HCT116 (cell line): Measurements from ENCODE around the gene POLR1A. TPM values are rescaled to one million over a fixed set of nuclear protein-coding genes. Genes with fewer than 3 reads are reported as not detected.

Source experiments
- ATAC-seq: fragments of 200-7000 bp; cut with Tn5 transposase; 2 replicates; pipeline ENCODE4 v1.9.1; 2020; ENCODE audit warnings: mild to moderate bottlenecking, moderate library complexity
- BruUV-seq: library from RNA; stranded (reverse); fragments of 400-500 nt; replicated peaks from 2 replicates; lab custom pipeline; 2021; lab: Mats Ljungman, UMichigan
- CTCF ChIA-PET: fragments of 300-600 bp; sonication (Branson Sonifier 250); formaldehyde crosslinking; loops from one replicate; lab custom pipeline; 2021; ENCODE audit warnings: antibody characterized with exemption; lab: Charles Lee
- POLR2A ChIA-PET: fragments of 300-600, 350-600 bp; sonication (Branson Sonifier 250); formaldehyde crosslinking; loops from one replicate; lab custom pipeline; 2021; ENCODE audit warnings: antibody characterized with exemption; lab: Charles Lee
- RAD21 ChIA-PET, 2 experiments: fragments of 300-600 bp; sonication (Branson Sonifier 250); formaldehyde crosslinking; loops; one replicate each; lab custom pipeline; 2023; ENCODE audit warnings: low total read pairs in 2 of 2; ENCODE audit not compliant: uncharacterized antibody in 2 of 2, unreplicated experiment in 2 of 2, low non-redundant PET in 1 of 2; lab: Charles Lee
- DNase-seq: peaks from one replicate; pipeline ENCODE4 v3.0.0-alpha.2; 2010; ENCODE audit warnings: low read depth, low spot score
- H2AFZ ChIP-seq: fragments of 200-600 bp; shearing (Covaris generic), sonication (generic); 2 replicates; pipeline ENCODE4 v1.6.1; 2017; ENCODE audit warnings: low read depth, mixed run types, mixed read lengths, antibody characterized with exemption, low read length; ENCODE audit not compliant: poor library complexity, severe bottlenecking
- H3K27ac ChIP-seq: 2 replicates; pipeline ENCODE4 v1.5.1; 2012; ENCODE audit warnings: low read depth, low read length
- H3K27me3 ChIP-seq: fragments of 200-600 bp; sonication (generic); 2 replicates; pipeline ENCODE4 v1.6.1; 2016; ENCODE audit warnings: mixed run types, low read length, mixed read lengths; ENCODE audit not compliant: insufficient read depth
- H3K36me3 ChIP-seq, 2 experiments: fragments of 200-500 bp in 1 of 2; fragments of 200-600 bp in 1 of 2; sonication (Bioruptor generic) in 1 of 2; sonication (generic) in 1 of 2; 2 replicates each; pipeline versions ENCODE4 v1.5.1 to v1.6.1; 2014 to 2016; ENCODE audit warnings: low read length in 2 of 2, inconsistent platforms in 1 of 2, mixed read lengths in 1 of 2, mixed run types in 1 of 2; ENCODE audit not compliant: insufficient read depth in 2 of 2, control insufficient read depth in 1 of 2
- H3K4me1 ChIP-seq, 2 experiments: fragments of 200-600 bp in 1 of 2; sonication (generic) in 1 of 2; 2 replicates each; pipeline versions ENCODE4 v1.5.1 to v1.6.1; 2012 to 2017; ENCODE audit warnings: low read length in 2 of 2, inconsistent platforms in 1 of 2, mild to moderate bottlenecking in 1 of 2, mixed read lengths in 1 of 2, mixed run types in 1 of 2, moderate library complexity in 1 of 2; ENCODE audit not compliant: insufficient read depth in 2 of 2, control insufficient read depth in 1 of 2
- H3K4me2 ChIP-seq: fragments of 200-600 bp; sonication (generic); 2 replicates; pipeline ENCODE4 v1.6.1; 2017; ENCODE audit warnings: mixed run types, low read length, mixed read lengths
- H3K4me3 ChIP-seq, 2 experiments: fragments of 200-600 bp in 1 of 2; sonication (generic) in 1 of 2; replicated peaks in 1 of 2; 2 replicates each; pipeline ENCODE4 v1.5.1; 2011 to 2016; ENCODE audit warnings: low read length in 2 of 2, control low read depth in 1 of 2, low read depth in 1 of 2, mild to moderate bottlenecking in 1 of 2, mixed read lengths in 1 of 2, mixed run types in 1 of 2
- H3K79me2 ChIP-seq: fragments of 200-600 bp; sonication (generic); 2 replicates; pipeline ENCODE4 v1.6.1; 2017; ENCODE audit warnings: mild to moderate bottlenecking, mixed run types, low read length, moderate library complexity, mixed read lengths; ENCODE audit not compliant: insufficient read depth
- H3K9ac ChIP-seq: fragments of 200-600 bp; sonication (generic); 2 replicates; pipeline ENCODE4 v1.6.1; 2016; ENCODE audit warnings: low read length, mixed read lengths
- H3K9me2 ChIP-seq: fragments of 200-600 bp; sonication (generic), shearing (Covaris generic); 2 replicates; pipeline ENCODE4 v1.6.1; 2017; ENCODE audit warnings: mixed run types, mild to moderate bottlenecking, moderate library complexity; ENCODE audit not compliant: insufficient read depth
- H3K9me3 ChIP-seq, 2 experiments: fragments of 200-500 bp in 1 of 2; fragments of 200-600 bp in 1 of 2; sonication (Bioruptor generic) in 1 of 2; sonication (generic) in 1 of 2; 2 replicates each; pipeline ENCODE4 v1.6.1; 2014 to 2017; ENCODE audit warnings: low read length in 2 of 2, mixed read lengths in 2 of 2, inconsistent platforms in 1 of 2, low read depth in 1 of 2, mild to moderate bottlenecking in 1 of 2, mixed run types in 1 of 2, moderate library complexity in 1 of 2; ENCODE audit not compliant: control insufficient read depth in 1 of 2, insufficient read depth in 1 of 2
- H4K20me1 ChIP-seq: fragments of 200-600 bp; sonication (generic), shearing (Covaris generic); 2 replicates; pipeline ENCODE4 v1.6.1; 2017; ENCODE audit warnings: mixed run types, mild to moderate bottlenecking, moderate library complexity; ENCODE audit not compliant: insufficient read depth
- ATF3 ChIP-seq: IDR thresholded peaks from 2 replicates; pipeline ENCODE4 v1.6.1; 2012
- CBX3 ChIP-seq: IDR thresholded peaks from 2 replicates; pipeline ENCODE4 v1.6.1; 2012; ENCODE audit warnings: low read depth
- CTCF ChIP-seq, 3 experiments: fragments of 200-600 bp in 1 of 3; sonication (generic) in 1 of 3; IDR thresholded peaks in 2 of 3; conservative IDR thresholded peaks in 1 of 3; 2 replicates each; pipeline ENCODE4 v1.5.1; 2012 to 2017; ENCODE audit warnings: low read depth in 2 of 3, low read length in 2 of 3, antibody characterized with exemption in 1 of 3, borderline replicate concordance in 1 of 3, control low read depth in 1 of 3, mild to moderate bottlenecking in 1 of 3, mixed read lengths in 1 of 3, mixed run types in 1 of 3, moderate library complexity in 1 of 3; ENCODE audit not compliant: insufficient read depth in 1 of 3
- EGR1 ChIP-seq: IDR thresholded peaks from 2 replicates; pipeline ENCODE4 v1.6.1; 2012; ENCODE audit warnings: low read depth
- ELF1 ChIP-seq: IDR thresholded peaks from 2 replicates; pipeline ENCODE4 v1.6.1; 2012; ENCODE audit warnings: low read depth, borderline replicate concordance
- EZH2 ChIP-seq: fragments of 200-600 bp; sonication (generic); IDR thresholded peaks from 2 replicates; pipeline ENCODE4 v1.6.1; 2017; ENCODE audit warnings: antibody characterized with exemption, mixed run types
- EZH2phosphoT487 ChIP-seq: fragments of 200-600 bp; IDR thresholded peaks from 2 replicates; pipeline ENCODE4 v1.6.1; 2018; ENCODE audit warnings: antibody characterized with exemption, borderline replicate concordance
- FOSL1 ChIP-seq: IDR thresholded peaks from 2 replicates; pipeline ENCODE4 v1.6.1; 2012; ENCODE audit warnings: low read depth
- JUND ChIP-seq: IDR thresholded peaks from 2 replicates; pipeline ENCODE4 v1.6.1; 2012
- MAX ChIP-seq: IDR thresholded peaks from 2 replicates; pipeline ENCODE4 v1.6.1; 2012
- POLR2A ChIP-seq: IDR thresholded peaks from 2 replicates; pipeline ENCODE4 v1.7.0; 2011; ENCODE audit warnings: borderline replicate concordance; ENCODE audit not compliant: insufficient read depth, insufficient read length; ENCODE audit errors: extremely low read depth
- RAD21 ChIP-seq: IDR thresholded peaks from 2 replicates; pipeline ENCODE4 v1.6.1; 2012; ENCODE audit warnings: low read depth, mild to moderate bottlenecking
- SIN3A ChIP-seq: IDR thresholded peaks from 2 replicates; pipeline ENCODE4 v1.6.1; 2012; ENCODE audit warnings: low read depth
- SP1 ChIP-seq: IDR thresholded peaks from 2 replicates; pipeline ENCODE4 v1.6.1; 2012; ENCODE audit warnings: low read depth
- SRF ChIP-seq: IDR thresholded peaks from 2 replicates; pipeline ENCODE4 v1.6.1; 2012; ENCODE audit warnings: low read depth
- TCF7L2 ChIP-seq: IDR thresholded peaks from 2 replicates; pipeline ENCODE4 v1.7.0; 2011; ENCODE audit warnings: borderline replicate concordance, inconsistent platforms; ENCODE audit not compliant: insufficient read depth, insufficient read length; ENCODE audit errors: extremely low read depth
- YY1 ChIP-seq: IDR thresholded peaks from 2 replicates; pipeline ENCODE4 v1.6.1; 2011; ENCODE audit warnings: low read length, low read depth, moderate library complexity, mild to moderate bottlenecking; ENCODE audit not compliant: insufficient replicate concordance; ENCODE audit errors: extremely low read depth
- ZBTB33 ChIP-seq: IDR thresholded peaks from 2 replicates; pipeline ENCODE4 v1.6.1; 2011; ENCODE audit warnings: mild to moderate bottlenecking, low read length, moderate library complexity; ENCODE audit not compliant: insufficient replicate concordance; ENCODE audit errors: extremely low read depth
- ZNF274 ChIP-seq: fragments of 200-500 bp; sonication (Bioruptor generic); IDR thresholded peaks from 2 replicates; pipeline ENCODE4 v1.6.1; 2014; ENCODE audit warnings: mild to moderate bottlenecking, low read depth, low read length, inconsistent platforms
- intact Hi-C: fragments of 100-400 bp; cut with micrococcal nuclease; formaldehyde crosslinking; loops from 2 replicates; pipeline ENCODE4 v1.10.0; 2022
- total RNA-seq: library from RNA; stranded (reverse); gene quantifications from one replicate; pipeline ENCODE4 v1.2.1, GENCODE V29; 2021; ENCODE audit not compliant: unreplicated experiment

The POLR1A gene
- total RNA-seq, 1 experiment from 2014 or later = 46.6 TPM

GRCh38 chr2:86026744-86027065, 79.0 kb downstream of the POLR1A start:
- ChIA-PET CTCF (no interaction called here), RAD21 (no interaction called here), POLR2A (no interaction called here)
- H3K9me3 ChIP-seq = no peaks in the 10 kb centered on the region
- no peak for ATAC-seq
- intact Hi-C loops = no loop called here
- no peak overlapping the region for H3K9ac ChIP-seq
- no peaks in the 10 kb centered on the region for H3K4me1 ChIP-seq
- no peaks in the 10 kb centered on the region for H4K20me1 ChIP-seq
- H3K79me2 ChIP-seq = no peaks in the 10 kb centered on the region
- no peak overlapping the region for H3K27ac ChIP-seq
- no peak overlapping the region for H3K4me2 ChIP-seq
- peaks cover 26 to 39% of the 10 kb centered on the region in 2 experiments; a peak in 3 of 4 replicates for H3K36me3 ChIP-seq
- no peak for DNase-seq
- H3K9me2 ChIP-seq = no peaks in the 10 kb centered on the region
- H3K27me3 ChIP-seq = no peaks in the 10 kb centered on the region
- TF ChIP-seq JUND = no peak
- no peak for TF ChIP-seq MAX
- no peak for TF ChIP-seq YY1
- TF ChIP-seq ZNF274 = no peak
- no peak for TF ChIP-seq ATF3
- no peak for TF ChIP-seq FOSL1
- no peak for TF ChIP-seq ZBTB33
- TF ChIP-seq CTCF (IDR thresholded peaks at IDR 0.05 in 2 of 3, conservative IDR thresholded peaks at IDR 0.05 in 1 of 3; ENCODE audit: borderline replicate concordance in 1 of 3, insufficient read depth in 1 of 3, low read depth in 2 of 3, low read length in 2 of 3) = no peak
- no peak for TF ChIP-seq SRF
- no peak for TF ChIP-seq CBX3
- TF ChIP-seq EGR1 = no peak
- TF ChIP-seq SP1 = no peak
- TF ChIP-seq TCF7L2 = no peak
- no peak for TF ChIP-seq EZH2
- no peak for TF ChIP-seq EZH2phosphoT487
- no peak for TF ChIP-seq SIN3A
- TF ChIP-seq POLR2A = no peak
- TF ChIP-seq RAD21 = no peak
- TF ChIP-seq ELF1 = no peak
- BruUV-seq = no TSS peak
- H2AFZ ChIP-seq = no peak overlapping the region
- no peak overlapping the region for H3K4me3 ChIP-seq
